IMR-90 (cell line): ENCODE measurements around the gene MAPKAPK2. TPM values are rescaled to one million over a fixed set of nuclear protein-coding genes. Genes with fewer than 3 reads are reported as not detected.

Source experiments
- ATAC-seq: fragments of 200-7000 bp; cut with Tn5 transposase; 2 replicates; pipeline ENCODE4 v1.9.1; 2020; ENCODE audit warnings: low read depth, mild to moderate bottlenecking, moderate library complexity
- BruUV-seq: library from RNA; stranded (reverse); fragments of 400-500 nt; replicated peaks from 2 replicates; lab custom pipeline; 2021; lab: Mats Ljungman, UMichigan
- CTCF ChIA-PET: fragments of 300-600 bp; formaldehyde crosslinking; extraction: SDS; loops from one replicate; lab custom pipeline; 2021; ENCODE audit warnings: antibody characterized with exemption; lab: Yijun Ruan, JAX
- POLR2A ChIA-PET: fragments of 300-600 bp; sonication (Branson Sonifier 250); formaldehyde crosslinking; loops from one replicate; lab custom pipeline; 2022; ENCODE audit warnings: antibody characterized with exemption; ENCODE audit not compliant: unreplicated experiment; lab: Charles Lee
- DNase-seq: peaks from one replicate; pipeline ENCODE4 v3.0.0; 2013
- H2AFZ ChIP-seq: replicated peaks from 2 replicates; pipeline ENCODE3; 2013; ENCODE audit warnings: low read length, mild to moderate bottlenecking; ENCODE audit not compliant: poor library complexity
- H2AK5ac ChIP-seq: 2 replicates; pipeline ENCODE4 v1.6.1; 2013; ENCODE audit warnings: low read depth, low read length, inconsistent platforms
- H2AK9ac ChIP-seq: replicated peaks from 2 replicates; pipeline ENCODE3; 2013; ENCODE audit warnings: mild to moderate bottlenecking, low read depth, low read length, moderate library complexity; ENCODE audit not compliant: poor library complexity
- H2BK120ac ChIP-seq: 2 replicates; pipeline ENCODE4 v1.6.1; 2013; ENCODE audit warnings: low read depth, low read length, inconsistent platforms
- H2BK15ac ChIP-seq: 3 replicates; pipeline ENCODE4 v1.6.1; 2013; ENCODE audit warnings: low read depth, low read length, inconsistent platforms
- H2BK20ac ChIP-seq: 2 replicates; pipeline ENCODE4 v1.6.1; 2013; ENCODE audit warnings: low read depth, mild to moderate bottlenecking, inconsistent platforms, low read length, moderate library complexity
- H2BK5ac ChIP-seq: 2 replicates; pipeline ENCODE4 v1.6.1; 2013; ENCODE audit warnings: mild to moderate bottlenecking, low read depth, low read length, inconsistent platforms; ENCODE audit not compliant: poor library complexity, severe bottlenecking
- H3K14ac ChIP-seq: replicated peaks from 2 replicates; pipeline ENCODE4 v1.6.1; 2013; ENCODE audit warnings: low read depth, low read length, inconsistent platforms
- H3K18ac ChIP-seq: 2 replicates; pipeline ENCODE4 v1.6.1; 2013; ENCODE audit warnings: low read depth, low read length, control low read depth
- H3K23ac ChIP-seq: 2 replicates; pipeline ENCODE4 v1.6.1; 2013; ENCODE audit warnings: low read depth, low read length, inconsistent platforms
- H3K27ac ChIP-seq: 2 replicates; pipeline ENCODE4 v1.5.1; 2013; ENCODE audit warnings: mild to moderate bottlenecking, control low read depth, low read length; ENCODE audit not compliant: insufficient read depth
- H3K27me3 ChIP-seq: 2 replicates; pipeline ENCODE4 v1.6.1; 2013; ENCODE audit warnings: low read length; ENCODE audit not compliant: control insufficient read depth, insufficient read depth
- H3K36me3 ChIP-seq: 2 replicates; pipeline ENCODE4 v1.6.1; 2013; ENCODE audit warnings: low read length, mixed read lengths; ENCODE audit not compliant: control insufficient read depth, insufficient read depth
- H3K4ac ChIP-seq: 2 replicates; pipeline ENCODE4 v1.6.1; 2013; ENCODE audit warnings: low read depth, low read length, inconsistent platforms
- H3K4me1 ChIP-seq: 2 replicates; pipeline ENCODE4 v1.6.1; 2013; ENCODE audit warnings: low read length, mixed read lengths; ENCODE audit not compliant: control insufficient read depth, insufficient read depth
- H3K4me2 ChIP-seq: 2 replicates; pipeline ENCODE4 v1.6.1; 2013; ENCODE audit warnings: low read depth, mild to moderate bottlenecking, control low read depth, low read length, moderate library complexity
- H3K4me3 ChIP-seq: 2 replicates; pipeline ENCODE4 v1.5.1; 2013; ENCODE audit warnings: low read depth, mild to moderate bottlenecking, control low read depth, low read length, moderate library complexity; ENCODE audit not compliant: insufficient read depth
- H3K56ac ChIP-seq: 2 replicates; pipeline ENCODE4 v1.6.1; 2013; ENCODE audit warnings: low read length, inconsistent platforms; ENCODE audit not compliant: insufficient read depth; ENCODE audit errors: extremely low read depth
- H3K79me1 ChIP-seq, 2 experiments: 2 replicates each; pipeline ENCODE4 v1.6.1; 2013; ENCODE audit warnings: low read length in 2 of 2, inconsistent platforms in 1 of 2, low read depth in 1 of 2
- H3K9ac ChIP-seq: 2 replicates; pipeline ENCODE4 v1.6.1; 2013; ENCODE audit warnings: low read depth, low read length, control low read depth
- H3K9me1 ChIP-seq: 2 replicates; pipeline ENCODE4 v1.6.1; 2013; ENCODE audit warnings: low read length, inconsistent platforms; ENCODE audit not compliant: insufficient read depth
- H3K9me3 ChIP-seq: 2 replicates; pipeline ENCODE4 v1.6.1; 2013; ENCODE audit warnings: low read length; ENCODE audit not compliant: control insufficient read depth, insufficient read depth
- H4K20me1 ChIP-seq: 2 replicates; pipeline ENCODE4 v1.6.1; 2013; ENCODE audit warnings: low read length, inconsistent platforms; ENCODE audit not compliant: insufficient read depth
- H4K5ac ChIP-seq: 2 replicates; pipeline ENCODE4 v1.6.1; 2013; ENCODE audit warnings: mild to moderate bottlenecking, low read depth, low read length, control low read depth
- H4K8ac ChIP-seq, 2 experiments: 2 replicates each; pipeline ENCODE4 v1.6.1; 2013; ENCODE audit warnings: low read depth in 2 of 2, low read length in 2 of 2, control low read depth in 1 of 2, inconsistent platforms in 1 of 2
- H4K91ac ChIP-seq: 2 replicates; pipeline ENCODE4 v1.6.1; 2013; ENCODE audit warnings: low read depth, low read length, inconsistent platforms; ENCODE audit not compliant: insufficient read depth
- BHLHE40 ChIP-seq: fragments of 150-350 bp; IDR thresholded peaks from 2 replicates; pipeline ENCODE4 v1.6.1; 2016; ENCODE audit warnings: mild to moderate bottlenecking, low read depth, low read length
- CEBPB ChIP-seq: IDR thresholded peaks from 2 replicates; pipeline ENCODE4 v1.6.1; 2012; ENCODE audit warnings: low read depth, low read length, improper control_type of control experiment
- CHD1 ChIP-seq: IDR thresholded peaks from 2 replicates; pipeline ENCODE4 v1.6.1; 2012; ENCODE audit warnings: low read depth, low read length, improper control_type of control experiment
- MXI1 ChIP-seq: IDR thresholded peaks from 2 replicates; pipeline ENCODE4 v1.6.1; 2012; ENCODE audit warnings: low read depth, mild to moderate bottlenecking, low read length, moderate library complexity, borderline replicate concordance
- NFE2L2 ChIP-seq: fragments of 150-350 bp; IDR thresholded peaks from 2 replicates; pipeline ENCODE4 v1.6.1; 2016; ENCODE audit warnings: low read depth, mild to moderate bottlenecking, low read length
- POLR2A ChIP-seq: IDR thresholded peaks from 2 replicates; pipeline ENCODE4 v1.6.1; 2012; ENCODE audit warnings: mild to moderate bottlenecking, low read depth, low read length
- WGBS, 2 experiments: methylation state at CpG; one replicate each; pipeline versions ENCODE4 v1.1.5 to v1.1.7; 2013; ENCODE audit warnings: missing lambda C conversion rate in 2 of 2; ENCODE audit not compliant: insufficient read length in 1 of 2; ENCODE audit errors: extremely low coverage in 2 of 2; 5-methylcytosine and 5-hydroxymethylcytosine counted together
- dilution Hi-C: fragments of 300-500 bp; cut with HindIII; formaldehyde crosslinking; loops from one replicate; pipeline ENCODE4 v1.14.3; 2018; ENCODE audit warnings: low sequenced_read_pairs; ENCODE audit not compliant: unreplicated experiment
- in situ Hi-C: fragments of 300-500 bp; cut with MboI; formaldehyde crosslinking; loops from 3 replicates; pipeline ENCODE4 v1.14.3; 2019; ENCODE audit warnings: low sequenced_read_pairs, inconsistent platforms, mixed read lengths
- intact Hi-C: fragments of 100-400 bp; cut with micrococcal nuclease; formaldehyde crosslinking; loops from 2 replicates; pipeline ENCODE4 v1.10.0; 2022
- polyA plus RNA-seq, 3 experiments: library from polyadenylated mRNA; depleted of rRNA; stranded (reverse); fragments of >200 nt; gene quantifications; 2 replicates each; pipeline ENCODE4 v1.2.3, GENCODE V29; 2012; ENCODE audit warnings: low replicate concordance in 1 of 3
- total RNA-seq: library from RNA; depleted of rRNA; stranded (reverse); fragments of >200 nt; gene quantifications from 2 replicates; pipeline ENCODE4 v1.2.3, GENCODE V29; 2012
- TF ChIP-seq, protein P1 (sequence below): fragments of 150-350 bp; IDR thresholded peaks from 2 replicates; pipeline ENCODE4 v1.6.1; 2016; ENCODE audit warnings: low read depth, mild to moderate bottlenecking, low read length, moderate library complexity, borderline replicate concordance

Gene MAPKAPK2
- total and polyA plus RNA-seq, 2 of the 4 experiments (the other 2 are of a cell fraction): 56.5 to 66.4 TPM

GRCh38 chr1:206716159-206716869 is 31.6 kb downstream of the MAPKAPK2 start:
- Histone ChIP-seq H3K4ac (no peak overlapping the region), H3K23ac (no peak overlapping the region; the same call in 1 of the 2 replicates), H4K91ac (no peak overlapping the region), H3K79me1 (peaks cover 29 to 86% of the 10 kb centered on the region in 2 experiments), H3K4me2 (no peak overlapping the region), H3K14ac (no peak overlapping the region), H4K5ac (no peak overlapping the region), H3K36me3 (no peaks in the 10 kb centered on the region), H4K8ac (no peak overlapping the region), H3K4me1 (peaks cover 27% of the 10 kb centered on the region), H2BK120ac (no peak overlapping the region), H2AK5ac (no peak overlapping the region), H3K27ac (no peak overlapping the region), H2AK9ac (no peak overlapping the region), H2AFZ (no peak overlapping the region), H2BK20ac (no peak overlapping the region), H3K9me1 (peaks cover 50% of the 10 kb centered on the region), H2BK15ac (no peak overlapping the region), H3K27me3 (no peaks in the 10 kb centered on the region), H2BK5ac (no peak overlapping the region), H4K20me1 (peaks cover 96% of the 10 kb centered on the region), H3K56ac (no peak overlapping the region), H3K18ac (no peak overlapping the region), H3K9ac (no peak overlapping the region), H3K4me3 (no peak overlapping the region), H3K9me3 (no peaks in the 10 kb centered on the region)
- WGBS, 2 experiments: no CpG with 5 or more reads among the region's 11 CpGs
- ChIA-PET CTCF (interaction anchor here (1.3 kb wide), 1 partner anchor 11 kb away, joined by 3 read pairs; no protein-coding TSS in a partner anchor), POLR2A (no interaction called here)
- in situ Hi-C loops: no loop called here
- intact Hi-C loops: no loop called here
- TF ChIP-seq NFE2L2: no peak
- no peak for TF ChIP-seq POLR2A
- TF ChIP-seq MXI1: no peak
- TF ChIP-seq, protein P1, sequence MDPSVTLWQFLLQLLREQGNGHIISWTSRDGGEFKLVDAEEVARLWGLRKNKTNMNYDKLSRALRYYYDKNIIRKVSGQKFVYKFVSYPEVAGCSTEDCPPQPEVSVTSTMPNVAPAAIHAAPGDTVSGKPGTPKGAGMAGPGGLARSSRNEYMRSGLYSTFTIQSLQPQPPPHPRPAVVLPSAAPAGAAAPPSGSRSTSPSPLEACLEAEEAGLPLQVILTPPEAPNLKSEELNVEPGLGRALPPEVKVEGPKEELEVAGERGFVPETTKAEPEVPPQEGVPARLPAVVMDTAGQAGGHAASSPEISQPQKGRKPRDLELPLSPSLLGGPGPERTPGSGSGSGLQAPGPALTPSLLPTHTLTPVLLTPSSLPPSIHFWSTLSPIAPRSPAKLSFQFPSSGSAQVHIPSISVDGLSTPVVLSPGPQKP: no peak
- no peak for TF ChIP-seq CHD1
- TF ChIP-seq BHLHE40: no peak
- TF ChIP-seq CEBPB: no peak
- ATAC-seq: no peak
- no TSS peak for BruUV-seq
- dilution Hi-C loops: no loop called here
- no peak for DNase-seq
